ENCODE measurements around the gene PEAR1.

PEAR1 gene

GRCh38 chr1:156875341-156875615, 18.2 kb upstream of the PEAR1 start:
- Histone ChIP-seq H3K27me3 (ENCODE audit: insufficient read depth, low read length) (no peaks in the 10 kb centered on the region), H4K8ac (ENCODE audit: low read depth, low read length) (no peak overlapping the region), H3K36me3 (ENCODE audit: control insufficient read depth in 1 of 2, insufficient read depth in 2 of 2, low read length in 2 of 2) (no peaks in the 10 kb centered on the region), H2BK12ac (ENCODE audit: low read length) (no peak overlapping the region), H2BK5ac (ENCODE audit: low read depth, low read length, poor library complexity) (no peak overlapping the region), H3K4me2 (ENCODE audit: low read length) (no peak overlapping the region), H3K79me2 (ENCODE audit: control insufficient read depth, insufficient read depth, low read length, poor library complexity) (no peaks in the 10 kb centered on the region), H2AFZ (ENCODE audit: insufficient read depth, low read length, poor library complexity) (no peak overlapping the region), H3K9me3 (ENCODE audit: insufficient read depth, low read depth, low read length) (no peaks in the 10 kb centered on the region), H4K12ac (ENCODE audit: low read depth, low read length) (no peak overlapping the region), H2BK120ac (ENCODE audit: insufficient read depth, low read length, poor library complexity) (no peak overlapping the region), H3K4me3 (ENCODE audit: low read depth, low read length) (no peak overlapping the region), H3K79me1 (ENCODE audit: low read length) (no peaks in the 10 kb centered on the region), H3K4me1 (ENCODE audit: control insufficient read depth in 1 of 2, insufficient read depth in 2 of 2, low read length in 2 of 2) (no peaks in the 10 kb centered on the region), H3K27ac (ENCODE audit: low read depth, low read length) (no peak overlapping the region), H3K14ac (ENCODE audit: low read length) (no peak overlapping the region), H3K9ac (ENCODE audit: low read length) (no peak overlapping the region), H3K18ac (ENCODE audit: low read length) (no peak overlapping the region), H4K91ac (ENCODE audit: low read depth, low read length) (no peak overlapping the region), H3K4ac (ENCODE audit: low read depth, low read length) (no peak overlapping the region), H3K23ac (ENCODE audit: low read length) (no peak overlapping the region), H2AK5ac (ENCODE audit: low read length) (no peak overlapping the region)
- no peak for DNase-seq
- no CpG with 5 or more reads among the region's 5 CpGs for WGBS (ENCODE audit: extremely low coverage, insufficient coverage, insufficient read length)

GRCh38 chr1:156876281-156876680, 17.2 kb upstream of the PEAR1 start:
- no peaks in the 10 kb centered on the region for H3K36me3 ChIP-seq (ENCODE audit: control insufficient read depth in 1 of 2, insufficient read depth in 2 of 2, low read length in 2 of 2)
- H2BK12ac ChIP-seq (ENCODE audit: low read length) = no peak overlapping the region
- no peak overlapping the region for H3K4me2 ChIP-seq (ENCODE audit: low read length)
- H3K14ac ChIP-seq (ENCODE audit: low read length) = no peak overlapping the region
- H2BK5ac ChIP-seq (ENCODE audit: low read depth, low read length, poor library complexity) = no peak overlapping the region
- H3K79me2 ChIP-seq (ENCODE audit: control insufficient read depth, insufficient read depth, low read length, poor library complexity) = no peaks in the 10 kb centered on the region
- H3K9me3 ChIP-seq (ENCODE audit: insufficient read depth, low read depth, low read length) = no peaks in the 10 kb centered on the region
- no peak overlapping the region for H4K91ac ChIP-seq (ENCODE audit: low read depth, low read length)
- no peak overlapping the region for H2AFZ ChIP-seq (ENCODE audit: insufficient read depth, low read length, poor library complexity)
- no peak overlapping the region for H2BK120ac ChIP-seq (ENCODE audit: insufficient read depth, low read length, poor library complexity)
- H3K27ac ChIP-seq (ENCODE audit: low read depth, low read length) = no peak overlapping the region
- no peak overlapping the region for H3K9ac ChIP-seq (ENCODE audit: low read length)
- DNase-seq = no peak
- H3K79me1 ChIP-seq (ENCODE audit: low read length) = no peaks in the 10 kb centered on the region
- no peak overlapping the region for H3K18ac ChIP-seq (ENCODE audit: low read length)
- H4K8ac ChIP-seq (ENCODE audit: low read depth, low read length) = no peak overlapping the region
- no peak overlapping the region for H3K4me3 ChIP-seq (ENCODE audit: low read depth, low read length)
- no peak overlapping the region for H2AK5ac ChIP-seq (ENCODE audit: low read length)
- H3K27me3 ChIP-seq (ENCODE audit: insufficient read depth, low read length) = no peaks in the 10 kb centered on the region
- H3K4ac ChIP-seq (ENCODE audit: low read depth, low read length) = no peak overlapping the region
- WGBS (ENCODE audit: extremely low coverage, insufficient coverage, insufficient read length) = no CpG with 5 or more reads among the region's 21 CpGs
- H4K12ac ChIP-seq (ENCODE audit: low read depth, low read length) = no peak overlapping the region
- no peak overlapping the region for H3K23ac ChIP-seq (ENCODE audit: low read length)
- no peaks in the 10 kb centered on the region for H3K4me1 ChIP-seq (ENCODE audit: control insufficient read depth in 1 of 2, insufficient read depth in 2 of 2, low read length in 2 of 2)

DNA sequence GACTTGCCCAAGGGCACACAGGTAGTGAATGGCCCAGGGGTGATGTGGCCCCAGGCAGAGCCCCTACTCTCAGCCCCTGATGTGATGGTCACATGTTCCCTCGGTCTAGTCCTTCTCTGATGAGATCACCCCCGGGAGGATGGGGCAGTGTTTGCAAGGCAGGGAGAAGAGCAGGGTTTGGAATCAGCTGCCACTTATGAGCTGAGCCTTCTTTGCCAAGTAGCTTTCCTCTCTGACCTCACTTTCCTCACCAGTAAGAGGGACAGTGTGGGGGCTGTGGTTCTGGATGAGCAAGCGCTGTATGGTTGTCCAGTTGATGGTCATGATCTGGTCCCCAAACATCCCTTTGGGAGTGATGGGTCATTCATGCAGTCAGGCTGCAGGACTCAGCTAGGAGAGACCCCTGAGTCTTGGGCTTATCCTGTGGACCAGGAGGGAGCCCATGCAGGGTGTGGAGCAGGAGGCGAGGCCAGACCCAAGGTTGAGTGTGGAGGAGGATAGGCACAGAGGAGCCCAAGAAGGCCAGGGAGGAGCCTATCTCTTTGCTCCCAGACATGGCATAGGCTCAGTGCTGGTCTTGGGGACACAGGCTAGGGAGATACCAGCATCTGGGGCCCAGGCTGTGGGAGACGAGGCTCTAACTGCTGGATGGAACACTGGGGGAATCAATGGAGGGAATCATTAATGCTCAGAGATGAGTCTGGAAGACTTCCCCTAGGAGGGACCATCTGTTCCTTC, 15.9 kb upstream of the PEAR1 start:
- H3K18ac ChIP-seq (ENCODE audit: low read length) = no peak overlapping the region
- no peak overlapping the region for H2BK12ac ChIP-seq (ENCODE audit: low read length)
- H2BK120ac ChIP-seq (ENCODE audit: insufficient read depth, low read length, poor library complexity) = no peak overlapping the region
- H3K4me3 ChIP-seq (ENCODE audit: low read depth, low read length) = no peak overlapping the region
- no peaks in the 10 kb centered on the region for H3K27me3 ChIP-seq (ENCODE audit: insufficient read depth, low read length)
- no peak overlapping the region for H3K9ac ChIP-seq (ENCODE audit: low read length)
- DNase-seq = no peak
- H3K4ac ChIP-seq (ENCODE audit: low read depth, low read length) = no peak overlapping the region
- H2BK5ac ChIP-seq (ENCODE audit: low read depth, low read length, poor library complexity) = no peak overlapping the region
- no CpG with 5 or more reads among the region's 5 CpGs for WGBS (ENCODE audit: extremely low coverage, insufficient coverage, insufficient read length)
- no peak overlapping the region for H3K23ac ChIP-seq (ENCODE audit: low read length)
- H3K79me2 ChIP-seq (ENCODE audit: control insufficient read depth, insufficient read depth, low read length, poor library complexity) = no peaks in the 10 kb centered on the region
- no peak overlapping the region for H4K12ac ChIP-seq (ENCODE audit: low read depth, low read length)
- peaks cover 1% of the 10 kb centered on the region for H3K9me3 ChIP-seq (ENCODE audit: insufficient read depth, low read depth, low read length)
- peaks cover 2 to 5% of the 10 kb centered on the region in 2 experiments for H3K4me1 ChIP-seq (ENCODE audit: control insufficient read depth in 1 of 2, insufficient read depth in 2 of 2, low read length in 2 of 2)
- H4K8ac ChIP-seq (ENCODE audit: low read depth, low read length) = no peak overlapping the region
- H3K36me3 ChIP-seq (ENCODE audit: control insufficient read depth in 1 of 2, insufficient read depth in 2 of 2, low read length in 2 of 2) = no peaks in the 10 kb centered on the region
- no peak overlapping the region for H2AFZ ChIP-seq (ENCODE audit: insufficient read depth, low read length, poor library complexity)
- H3K79me1 ChIP-seq (ENCODE audit: low read length) = no peaks in the 10 kb centered on the region
- no peak overlapping the region for H3K4me2 ChIP-seq (ENCODE audit: low read length)
- no peak overlapping the region for H2AK5ac ChIP-seq (ENCODE audit: low read length)
- no peak overlapping the region for H3K27ac ChIP-seq (ENCODE audit: low read depth, low read length)
- H3K14ac ChIP-seq (ENCODE audit: low read length) = no peak overlapping the region
- no peak overlapping the region for H4K91ac ChIP-seq (ENCODE audit: low read depth, low read length)

- H3K23ac ChIP-seq (ENCODE audit: low read length) = no peak overlapping the region
- no peaks in the 10 kb centered on the region for H3K79me1 ChIP-seq (ENCODE audit: low read length)
- H2AFZ ChIP-seq (ENCODE audit: insufficient read depth, low read length, poor library complexity) = no peak overlapping the region
- no peak overlapping the region for H4K91ac ChIP-seq (ENCODE audit: low read depth, low read length)
- no peak overlapping the region for H4K8ac ChIP-seq (ENCODE audit: low read depth, low read length)
- H3K4me2 ChIP-seq (ENCODE audit: low read length) = no peak overlapping the region
- no peak overlapping the region for H3K27ac ChIP-seq (ENCODE audit: low read depth, low read length)
- H3K4me3 ChIP-seq (ENCODE audit: low read depth, low read length) = no peak overlapping the region
- no peaks in the 10 kb centered on the region for H3K79me2 ChIP-seq (ENCODE audit: control insufficient read depth, insufficient read depth, low read length, poor library complexity)
- H3K36me3 ChIP-seq (ENCODE audit: control insufficient read depth in 1 of 2, insufficient read depth in 2 of 2, low read length in 2 of 2) = no peaks in the 10 kb centered on the region
- no peaks in the 10 kb centered on the region for H3K27me3 ChIP-seq (ENCODE audit: insufficient read depth, low read length)
- H2BK5ac ChIP-seq (ENCODE audit: low read depth, low read length, poor library complexity) = no peak overlapping the region
- H3K9me3 ChIP-seq (ENCODE audit: insufficient read depth, low read depth, low read length) = peaks cover 4% of the 10 kb centered on the region
- peaks cover 4 to 8% of the 10 kb centered on the region in 2 experiments for H3K4me1 ChIP-seq (ENCODE audit: control insufficient read depth in 1 of 2, insufficient read depth in 2 of 2, low read length in 2 of 2)
- no peak overlapping the region for H4K12ac ChIP-seq (ENCODE audit: low read depth, low read length)
- H3K18ac ChIP-seq (ENCODE audit: low read length) = no peak overlapping the region
- H2AK5ac ChIP-seq (ENCODE audit: low read length) = no peak overlapping the region
- no peak overlapping the region for H2BK120ac ChIP-seq (ENCODE audit: insufficient read depth, low read length, poor library complexity)
- no CpG with 5 or more reads among the region's 21 CpGs for WGBS (ENCODE audit: extremely low coverage, insufficient coverage, insufficient read length)
- no peak overlapping the region for H2BK12ac ChIP-seq (ENCODE audit: low read length)
- no peak overlapping the region for H3K14ac ChIP-seq (ENCODE audit: low read length)
- H3K4ac ChIP-seq (ENCODE audit: low read depth, low read length) = no peak overlapping the region
- H3K9ac ChIP-seq (ENCODE audit: low read length) = no peak overlapping the region
- DNase-seq = no peak
These were observed 13.6 kb upstream of the PEAR1 start for GRCh38 chr1:156879876-156880275.

All from trophoblast cell (in vitro differentiated cells and primary cell).